GM06990 (cell line): ENCODE results near the gene SETSIP.
A peak's percentile ranks its signal among the peaks of the same experiment; 100 is the strongest.
"Not testable (repeated sequence)": the region's sequence is repeated elsewhere in the genome, so short reads cannot be mapped to it uniquely, and the experiment has no call there.

Source experiments
- DNase-seq: peaks from one replicate; pipeline ENCODE4 v3.0.0-alpha.2; 2011; ENCODE audit not compliant: insufficient read length; ENCODE audit errors: extremely low read depth
- H3K27me3 ChIP-seq: replicated peaks from 2 replicates; pipeline ENCODE4 v1.6.0; 2011; ENCODE audit warnings: low read length; ENCODE audit not compliant: control insufficient read depth, insufficient read depth
- H3K36me3 ChIP-seq: 2 replicates; pipeline ENCODE4 v1.5.1; 2011; ENCODE audit warnings: low read length; ENCODE audit not compliant: control insufficient read depth, insufficient read depth
- H3K4me3 ChIP-seq: replicated peaks from 2 replicates; pipeline ENCODE4 v1.5.1; 2011; ENCODE audit warnings: low read depth, mild to moderate bottlenecking, control low read depth, low read length
- CTCF ChIP-seq: IDR thresholded peaks from 2 replicates; pipeline ENCODE4 v1.5.1; 2011; ENCODE audit warnings: low read length, control low read depth, mild to moderate bottlenecking, inconsistent platforms; ENCODE audit not compliant: insufficient read depth, poor library complexity, severe bottlenecking

The SETSIP gene

GRCh38 chr1:92085727-92086126, 10.5 kb upstream of the SETSIP start:
- H3K4me3 ChIP-seq = no peak overlapping the region
- no peak for DNase-seq
- TF ChIP-seq CTCF = no peak
- H3K36me3 ChIP-seq = no peaks in the 10 kb centered on the region
- no peaks in the 10 kb centered on the region for H3K27me3 ChIP-seq

- no peaks in the 10 kb centered on the region for H3K27me3 ChIP-seq
- TF ChIP-seq CTCF = no peak
- H3K36me3 ChIP-seq = no peaks in the 10 kb centered on the region
- DNase-seq = no peak
- H3K4me3 ChIP-seq = no peak overlapping the region
These were observed 9.4 kb upstream of the SETSIP start for GRCh38 chr1:92084651-92085050.

GRCh38 chr1:92081031-92081430, 5.8 kb upstream of the SETSIP start:
- Histone ChIP-seq H3K27me3 (no peaks in the 10 kb centered on the region), H3K36me3 (no peaks in the 10 kb centered on the region), H3K4me3 (peak overlapping the region; percentile 70)
- no peak for DNase-seq
- no peak for TF ChIP-seq CTCF

GRCh38 chr1:92080128-92080985, 5.1 kb upstream of the SETSIP start, which contains the start of gene BTBD8:
BTBD8 (plus strand) TSS chr1:92080345; CDS start chr1:92080572, 227 bp downstream.
- Histone ChIP-seq H3K4me3 (peak within 1 kb of the TSS; percentile 70), H3K36me3 (no peaks in the 10 kb centered on the region), H3K27me3 (no peaks in the 10 kb centered on the region)
- DNase-seq = peak; percentile 68
- peak; percentile 6 for TF ChIP-seq CTCF

- no peak for DNase-seq
- TF ChIP-seq CTCF = no peak
- Histone ChIP-seq H3K27me3 (no peaks in the 10 kb centered on the region), H3K36me3 (no peaks in the 10 kb centered on the region), H3K4me3 (no peak overlapping the region)
These were observed 4.2 kb upstream of the SETSIP start for GRCh38 chr1:92079441-92079840.

- DNase-seq, H3K4me3 ChIP-seq, H3K27me3 ChIP-seq, H3K36me3 ChIP-seq: not testable (repeated sequence)
These were observed 2.9 kb upstream of the SETSIP start for GRCh38 chr1:92078077-92078476.
